Measurements from ENCODE around the gene TRIM47.
A peak's percentile ranks its signal among the peaks of the same experiment; 100 is the strongest.

The TRIM47 gene

GRCh38 chr17:75878174-75878998, at the start of gene TRIM47:
Gene TRIM47, minus strand, starts transcription at chr17:75878581. Its CDS starts 33 bp downstream, at chr17:75878548.
- peak in 6 of 10 donors; percentile 41 to 93 (median 81) for DNase-seq
- intact Hi-C loops (cut with DNase I), result no loop called here

DNA sequence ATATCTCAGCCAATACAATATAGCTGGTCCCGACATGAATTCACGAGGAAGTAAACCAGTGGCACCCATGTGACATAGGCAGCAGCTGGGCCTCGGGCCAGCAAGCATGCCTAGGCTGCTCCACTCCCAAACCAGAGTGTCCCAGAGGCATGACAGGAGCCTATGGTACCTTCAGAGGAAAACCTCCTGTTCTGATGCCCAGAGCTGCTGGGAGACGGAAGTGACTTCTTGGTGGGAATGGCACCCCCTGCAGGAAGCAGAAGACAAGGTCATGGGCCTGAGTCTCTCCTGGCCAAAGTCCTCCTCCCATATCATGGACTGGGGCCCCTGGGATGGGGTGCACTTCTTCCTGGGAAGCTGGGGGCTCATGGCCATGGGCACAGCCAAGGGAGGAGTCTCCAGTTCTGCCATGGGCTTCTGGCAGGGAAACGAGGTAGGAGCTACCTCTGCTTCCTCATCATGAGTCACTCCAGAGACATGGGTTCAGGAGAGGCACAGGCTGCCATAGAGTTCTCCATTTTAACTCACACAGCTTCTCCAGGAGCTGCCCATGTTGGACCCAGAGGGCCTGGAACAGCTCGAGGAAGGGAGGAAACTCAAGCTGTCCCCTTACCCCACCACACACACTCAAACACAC, 49.0 kb upstream of the TRIM47 start:
- DNase-seq, result peak in 1 of 10 donors; percentile 33
- intact Hi-C loops (cut with DNase I), result no loop called here

DNA sequence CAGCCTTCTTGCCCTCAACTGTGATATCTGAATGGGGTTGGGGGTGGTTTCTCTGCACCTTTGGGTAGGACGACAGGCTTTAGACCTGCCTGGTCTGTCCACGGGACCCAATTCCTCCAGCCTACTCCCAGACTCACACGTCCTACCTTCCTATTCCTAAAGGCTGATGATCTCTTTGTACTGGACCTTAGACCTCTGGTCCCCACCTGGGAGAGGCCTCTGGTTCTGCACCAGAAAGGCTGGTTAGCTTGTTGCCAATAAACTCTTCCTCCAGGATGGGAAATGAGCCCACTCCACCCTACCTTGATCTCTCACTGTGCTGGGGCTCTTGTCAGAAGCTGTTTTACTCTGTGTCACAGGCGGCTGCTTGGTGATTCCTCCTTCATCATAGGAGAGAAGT, 48.1 kb upstream of the TRIM47 start:
- intact Hi-C loops (cut with DNase I), result no loop called here
- no peak for DNase-seq

DNA sequence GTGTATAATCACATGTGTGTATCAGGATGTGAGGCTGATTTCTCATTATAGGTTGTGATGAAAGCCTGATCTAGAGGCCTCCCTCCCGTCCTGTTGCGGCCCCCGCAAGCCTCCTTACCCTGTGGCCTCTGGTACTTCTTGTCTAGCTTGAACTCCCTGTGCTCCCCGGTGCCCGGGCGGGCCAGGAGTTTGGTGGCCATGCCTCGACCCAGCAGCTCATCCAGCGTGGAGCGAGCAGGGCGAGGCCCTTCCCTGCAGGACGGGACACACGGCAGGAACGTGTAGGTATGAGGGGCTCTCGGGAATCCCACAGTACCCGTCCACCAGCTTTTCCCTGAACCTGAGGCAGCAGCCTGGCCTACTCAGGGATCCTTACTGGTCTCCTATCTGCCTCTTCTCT, 47.5 kb upstream of the TRIM47 start:
- peak in 1 of 10 donors; percentile 55 for DNase-seq
- intact Hi-C loops (cut with DNase I), result no loop called here

DNA sequence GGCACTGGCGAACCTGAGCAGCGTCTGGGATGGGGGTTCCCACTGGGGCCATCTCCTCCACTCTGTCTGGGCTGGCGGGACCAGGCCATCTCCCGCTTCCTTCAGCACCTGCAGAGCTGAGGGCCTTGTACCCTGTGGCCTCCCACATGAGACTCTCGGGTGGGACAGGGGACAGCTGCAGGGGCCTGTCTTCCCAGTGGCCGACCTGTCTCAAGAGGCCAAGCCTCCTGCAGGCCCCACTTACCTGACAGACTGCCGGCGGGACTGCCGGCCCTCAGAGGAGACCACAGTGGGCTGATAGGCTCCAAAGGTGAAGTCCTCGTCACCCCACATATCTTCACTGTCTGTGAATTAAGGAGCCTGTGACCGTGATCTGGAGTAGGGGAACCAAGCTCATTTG, 46.7 kb upstream of the TRIM47 start:
- intact Hi-C loops (cut with DNase I), result no loop called here
- DNase-seq, result no peak

DNA sequence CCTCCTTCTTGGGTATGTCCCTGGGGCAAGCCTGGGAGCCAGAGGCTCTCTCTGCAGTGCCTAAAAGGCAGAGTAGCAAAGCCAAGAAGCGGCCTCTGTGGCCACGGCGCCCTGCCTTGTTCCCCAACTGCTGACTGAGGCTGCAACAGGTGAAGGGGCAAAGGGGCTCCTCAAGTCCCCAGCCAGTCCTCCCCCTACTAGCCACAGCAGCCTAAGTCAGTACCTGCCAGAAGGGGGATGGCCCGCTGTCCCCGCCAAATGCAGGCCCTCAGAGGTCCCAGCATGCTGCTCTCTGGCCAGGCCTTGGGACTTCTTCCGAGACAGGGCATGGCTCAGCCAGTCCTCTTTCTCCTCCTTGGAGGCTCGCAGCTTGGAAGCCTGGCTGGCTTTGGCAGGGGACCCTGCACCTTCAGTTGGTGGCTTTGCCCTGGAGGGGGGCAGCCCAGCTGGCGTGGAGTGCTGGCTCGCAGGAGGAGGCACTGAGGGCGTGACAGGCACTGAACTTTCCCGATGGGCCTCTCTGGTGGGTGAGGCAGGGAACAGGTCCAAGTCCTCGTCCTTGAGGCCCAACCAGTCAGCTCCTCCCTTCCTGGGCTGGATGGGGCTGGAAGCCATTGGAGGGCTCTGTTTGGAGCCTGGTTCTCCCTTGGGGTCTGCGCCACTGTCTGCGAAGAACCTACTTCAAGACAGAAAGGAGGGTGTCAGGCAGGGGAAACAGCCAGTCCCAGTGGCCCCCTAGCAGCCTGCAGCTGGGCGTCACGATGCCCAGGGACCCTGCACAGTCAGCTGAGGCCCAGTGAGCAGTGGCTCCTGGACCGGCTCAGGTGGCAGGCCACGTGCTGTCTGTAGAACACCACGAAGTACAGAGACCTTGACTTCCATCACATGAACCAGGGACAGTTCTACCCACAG, 44.8 kb upstream of the TRIM47 start:
- intact Hi-C loops (cut with DNase I), result no loop called here
- peak in 1 of 10 donors; percentile 52 for DNase-seq

- intact Hi-C loops (cut with DNase I), result no loop called here
- DNase-seq, result peak in 1 of 10 donors; percentile 42
Measured at GRCh38 chr17:75922173-75922961, 44.0 kb upstream of the TRIM47 start.

GRCh38 chr17:75921596-75921995, 43.2 kb upstream of the TRIM47 start:
- intact Hi-C loops (cut with DNase I), result no loop called here
- peak in 1 of 10 donors; percentile 57 for DNase-seq

DNA sequence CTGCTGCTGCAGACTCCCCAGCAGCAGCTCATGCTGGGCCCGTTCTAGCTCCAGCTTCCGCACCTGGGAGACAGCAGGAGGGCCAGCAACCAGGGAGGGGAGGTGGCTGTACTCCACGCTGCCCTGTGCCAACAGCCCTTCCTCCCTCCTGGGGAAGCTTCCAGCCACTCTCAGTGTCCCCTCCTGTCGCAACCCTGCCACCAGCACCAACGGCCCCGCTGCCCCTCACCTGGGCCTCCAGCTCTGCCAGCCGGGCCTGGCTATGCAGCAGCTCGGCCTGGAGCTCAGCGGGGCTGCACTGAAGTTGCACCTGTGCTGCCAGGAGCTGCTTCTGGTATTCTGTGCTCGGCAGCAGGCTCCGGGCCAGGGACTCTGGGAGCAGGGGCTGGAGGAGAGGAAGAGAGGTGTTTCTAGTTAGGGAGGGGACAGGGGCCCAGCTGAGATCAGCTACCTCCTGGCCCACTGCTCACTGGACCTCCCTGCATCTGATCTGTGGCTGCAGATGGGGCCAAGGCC, 41.7 kb upstream of the TRIM47 start:
- no peak for DNase-seq
- intact Hi-C loops (cut with DNase I), result no loop called here

- intact Hi-C loops (cut with DNase I), result no loop called here
Measured at GRCh38 chr17:75919611-75920010, 41.2 kb upstream of the TRIM47 start.

DNA sequence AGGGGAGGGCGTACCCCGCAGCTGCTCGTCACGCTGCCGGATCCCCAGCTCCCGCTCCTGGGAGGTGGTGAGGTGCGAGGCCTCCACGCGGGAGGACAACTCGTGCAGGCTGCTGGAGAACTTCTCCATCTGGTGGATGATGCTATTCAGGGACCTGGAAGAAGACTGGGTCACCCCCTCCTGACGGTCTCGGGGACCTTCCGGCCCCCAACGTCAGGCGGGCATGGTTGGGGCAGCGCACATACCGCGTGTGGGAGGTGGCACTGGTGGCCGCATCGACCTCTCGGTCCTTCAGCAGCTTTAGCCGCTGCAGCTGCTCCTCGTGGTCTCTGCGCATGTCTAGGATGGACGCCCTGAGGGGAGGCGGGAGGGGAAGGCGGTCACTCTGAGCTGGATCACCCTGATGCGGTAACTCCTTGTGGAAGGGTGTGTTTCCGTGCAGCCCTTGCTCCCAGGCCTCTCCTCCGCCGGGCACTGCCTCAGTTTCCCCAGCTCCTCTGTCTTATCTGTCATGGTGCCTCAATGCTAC, 39.6 kb upstream of the TRIM47 start:
- no peak for DNase-seq
- intact Hi-C loops (cut with DNase I), result no loop called here

More at GRCh38 chr17:75919611-75920010, 41.2 kb upstream of the TRIM47 start:
- DNase-seq, result peak in 1 of 10 donors; percentile 56

- intact Hi-C loops (cut with DNase I), result no loop called here
- no peak for DNase-seq
Measured at GRCh38 chr17:75917141-75917916, 38.9 kb upstream of the TRIM47 start.

- intact Hi-C loops (cut with DNase I), result no loop called here
Measured at GRCh38 chr17:75915268-75915667, 36.9 kb upstream of the TRIM47 start.

DNA sequence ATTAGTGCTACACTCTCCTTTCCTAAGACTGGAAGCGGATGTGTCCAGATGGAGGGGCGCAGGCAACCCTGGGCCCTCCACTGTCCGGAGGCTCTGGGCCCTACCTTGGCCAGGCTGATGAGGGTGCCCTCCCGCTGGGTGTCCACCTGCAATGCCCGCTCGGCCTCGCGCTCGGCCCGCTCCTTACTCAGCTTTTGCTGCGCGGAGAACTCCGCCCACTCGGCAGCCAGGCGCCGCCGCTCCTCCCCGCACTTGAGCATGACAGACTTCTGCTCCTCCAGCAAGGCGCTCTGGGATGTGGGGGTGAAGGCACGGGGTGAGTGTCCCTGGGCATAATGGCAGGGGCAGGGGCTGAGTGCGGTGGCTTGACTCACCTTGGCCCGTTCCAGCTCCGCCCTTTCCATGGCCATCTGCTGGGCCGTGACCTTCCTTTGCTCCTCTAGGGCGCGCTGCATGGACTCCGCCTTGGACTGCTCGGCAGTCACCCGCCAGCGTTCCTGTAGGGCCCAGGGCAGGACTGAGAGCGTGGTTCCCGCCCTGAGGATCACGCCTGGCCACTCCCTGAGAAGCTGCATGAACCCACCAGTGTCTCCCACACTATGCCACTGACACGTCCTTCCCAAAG, 36.4 kb upstream of the TRIM47 start:
- no peak for DNase-seq
- intact Hi-C loops (cut with DNase I), result no loop called here

More at GRCh38 chr17:75915268-75915667, 36.9 kb upstream of the TRIM47 start:
- DNase-seq, result no peak

- intact Hi-C loops (cut with DNase I), result no loop called here
- DNase-seq, result no peak
Measured at GRCh38 chr17:75913537-75914210, 35.3 kb upstream of the TRIM47 start.

DNA sequence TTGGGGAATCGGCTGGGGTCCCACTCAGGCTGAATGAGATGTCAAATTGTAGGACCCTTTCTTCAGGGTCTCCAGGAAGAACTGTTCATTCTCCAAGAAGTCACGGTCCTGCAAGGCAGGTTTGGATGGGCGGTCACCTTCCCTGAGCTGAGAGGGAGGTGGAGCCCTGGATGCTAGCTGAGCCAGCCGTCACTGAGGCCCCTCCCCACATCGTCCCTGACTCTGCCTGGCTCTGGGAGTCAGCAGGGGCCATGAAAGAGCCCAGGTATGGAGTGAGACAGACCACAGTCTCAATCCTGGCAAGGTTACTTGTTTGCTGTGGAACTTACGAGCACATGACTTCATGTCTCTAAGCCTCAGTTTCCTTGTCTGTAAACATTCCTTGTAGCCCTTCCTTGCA, 32.3 kb upstream of the TRIM47 start:
- DNase-seq, result no peak
- intact Hi-C loops (cut with DNase I), result no loop called here

DNA sequence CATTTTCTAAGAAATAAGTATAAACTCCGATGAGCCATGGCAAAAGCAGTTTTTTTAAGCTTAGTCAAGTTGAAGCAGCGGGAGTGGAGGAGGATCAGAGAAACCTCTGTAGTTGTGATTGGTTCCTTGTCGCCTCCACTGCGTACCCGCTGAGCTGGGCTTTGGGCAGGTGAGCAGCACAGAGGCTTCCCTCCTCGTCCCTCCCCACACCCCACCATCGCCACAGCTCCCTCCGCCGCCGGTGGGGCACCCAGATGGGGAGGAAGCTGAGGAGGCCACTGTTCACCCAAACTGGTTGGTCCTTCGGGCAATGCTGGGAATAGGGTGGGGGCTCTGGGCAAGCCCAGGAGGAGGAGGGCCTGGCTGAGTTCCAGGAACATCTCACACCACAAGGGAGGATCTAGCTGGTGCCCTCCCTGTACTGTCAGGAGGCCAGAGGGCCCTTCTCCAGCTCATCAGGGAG, 31.5 kb upstream of the TRIM47 start:
- intact Hi-C loops (cut with DNase I), result no loop called here
- DNase-seq, result no peak
